HL-60/S4 treated with retinoic acid at 250 ng/mL for 4 days and 3 days (cell line): ENCODE results near the gene RCE1.

Experiments
- in situ Hi-C: fragments of 300-500 bp; cut with MboI; formaldehyde crosslinking; loops from 2 replicates; pipeline ENCODE4 v1.7.0; 2022; ENCODE audit warnings: low sequenced_read_pairs

RCE1 gene

DNA sequence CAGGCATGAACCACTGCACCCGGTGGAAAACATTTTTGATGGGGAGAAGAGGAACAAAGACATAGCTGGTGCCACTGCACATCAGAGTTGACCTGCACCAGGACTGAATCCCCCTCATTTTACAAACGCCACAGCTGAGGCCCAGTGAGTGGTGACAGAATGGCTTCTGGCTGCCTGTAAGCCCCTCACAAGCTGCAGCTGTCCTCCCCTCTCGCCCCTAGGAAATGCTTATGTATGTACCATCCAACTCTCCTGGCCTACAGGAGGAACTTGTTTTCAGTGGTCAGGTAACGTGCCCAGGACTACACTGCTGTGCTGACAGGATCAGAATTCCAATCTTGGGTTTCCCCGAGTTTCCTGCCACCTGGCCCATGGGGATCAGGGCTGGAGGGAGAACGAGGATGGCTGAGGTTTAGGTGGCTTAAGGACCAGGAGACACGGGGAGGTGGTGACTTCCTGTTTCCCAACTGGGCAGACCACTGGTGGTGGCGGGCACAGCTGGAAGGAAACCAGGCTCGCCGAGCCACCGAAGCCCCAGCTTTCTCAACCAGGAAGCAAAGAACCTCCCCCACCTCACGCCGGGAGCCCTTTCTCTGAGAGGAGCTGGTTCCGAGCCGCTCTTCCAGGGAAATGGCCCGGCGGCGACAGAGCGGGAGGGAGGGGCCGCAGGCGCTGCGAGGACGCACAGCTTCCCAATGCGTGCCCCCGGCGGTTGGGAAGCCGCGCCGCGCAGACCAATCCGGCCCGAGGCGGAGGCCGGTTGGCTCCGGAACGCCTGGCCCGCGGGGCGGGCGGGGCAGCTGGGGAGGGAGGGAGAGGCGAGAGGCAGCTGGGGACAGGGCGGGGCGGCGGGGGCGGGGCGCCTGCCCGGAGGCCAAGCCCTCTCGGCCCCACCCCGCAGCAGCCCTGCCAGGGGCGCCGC lies 12.6 kb downstream of the RCE1 start:
- in situ Hi-C loops, result no loop called here

- in situ Hi-C loops, result no loop called here
Measured at GRCh38 chr11:66856496-66857233, 13.4 kb downstream of the RCE1 start, which contains the start of gene LRFN4. LRFN4 (plus strand) TSS chr11:66857064; CDS start chr11:66857745, 681 bp downstream.

DNA sequence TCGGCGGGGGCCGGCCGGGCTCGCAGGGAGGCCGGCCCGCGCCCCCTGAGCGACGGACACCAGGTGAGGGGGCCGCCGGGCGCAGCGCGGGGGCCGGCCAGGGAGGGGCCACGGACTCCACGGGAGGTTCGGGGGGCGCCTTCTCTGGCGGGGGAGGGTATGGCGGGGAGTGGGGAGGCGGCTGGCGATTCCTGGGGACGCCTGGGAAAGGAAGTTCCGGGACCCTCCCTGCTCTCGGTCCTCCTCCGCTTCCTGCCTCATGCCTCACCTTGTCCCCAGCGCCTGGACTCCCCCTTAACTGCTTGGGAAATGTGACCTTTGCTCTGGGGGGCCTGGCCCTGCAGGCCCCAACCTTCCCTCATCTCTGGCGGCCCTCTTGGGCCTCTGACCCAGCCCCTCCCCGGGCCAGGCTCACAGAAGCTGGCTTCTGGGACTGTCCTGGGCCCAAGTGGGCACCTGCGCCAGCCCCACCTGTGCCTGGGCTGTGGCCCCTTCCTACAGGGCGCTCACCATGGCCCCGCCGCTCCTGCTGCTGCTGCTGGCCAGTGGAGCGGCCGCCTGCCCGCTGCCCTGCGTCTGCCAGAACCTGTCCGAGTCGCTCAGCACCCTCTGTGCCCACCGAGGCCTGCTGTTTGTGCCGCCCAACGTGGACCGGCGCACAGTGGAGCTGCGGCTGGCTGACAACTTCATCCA lies 14.1 kb downstream of the RCE1 start:
- in situ Hi-C loops, result no loop called here

DNA sequence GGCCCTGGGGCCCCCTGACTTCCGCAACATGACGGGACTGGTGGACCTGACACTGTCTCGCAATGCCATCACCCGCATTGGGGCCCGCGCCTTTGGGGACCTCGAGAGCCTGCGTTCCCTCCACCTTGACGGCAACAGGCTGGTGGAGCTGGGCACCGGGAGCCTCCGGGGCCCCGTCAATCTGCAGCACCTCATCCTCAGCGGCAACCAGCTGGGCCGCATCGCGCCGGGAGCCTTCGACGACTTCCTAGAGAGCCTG lies 14.6 kb downstream of the RCE1 start:
- in situ Hi-C loops, result no loop called here

GRCh38 chr11:66858186-66858938 lies 15.1 kb downstream of the RCE1 start:
- in situ Hi-C loops, result no loop called here

DNA sequence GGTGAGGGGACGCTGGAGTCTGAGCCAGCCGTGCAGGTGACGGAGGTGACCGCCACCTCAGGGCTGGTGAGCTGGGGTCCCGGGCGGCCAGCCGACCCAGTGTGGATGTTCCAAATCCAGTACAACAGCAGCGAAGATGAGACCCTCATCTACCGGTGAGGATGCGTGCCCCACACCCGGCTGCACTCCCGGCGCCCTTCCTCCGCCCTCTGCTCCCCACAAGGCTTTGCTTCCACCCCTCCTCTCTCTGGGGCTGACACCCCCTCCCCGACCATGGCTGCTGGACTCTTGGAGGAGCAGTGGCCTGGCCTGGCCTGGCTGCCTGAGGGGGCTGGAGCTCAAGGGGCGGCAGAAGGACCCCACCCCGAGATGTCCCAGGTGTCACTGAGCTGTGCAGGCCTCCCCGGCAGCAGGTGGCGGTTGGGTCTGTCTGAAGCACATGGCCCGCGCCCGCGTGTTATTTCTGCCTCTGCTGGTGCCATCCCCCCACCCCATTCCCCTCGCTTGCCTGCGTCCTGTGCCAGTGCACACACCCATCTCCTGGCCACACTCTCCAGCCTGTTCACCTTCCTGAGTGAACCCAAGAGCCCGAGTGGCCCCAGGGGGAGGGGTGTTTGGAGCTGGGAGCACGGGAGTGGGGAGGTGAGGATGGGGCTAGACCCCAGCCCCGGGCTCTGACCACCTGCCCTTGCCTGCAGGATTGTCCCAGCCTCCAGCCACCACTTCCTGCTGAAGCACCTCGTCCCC lies 15.9 kb downstream of the RCE1 start:
- in situ Hi-C loops, result no loop called here

DNA sequence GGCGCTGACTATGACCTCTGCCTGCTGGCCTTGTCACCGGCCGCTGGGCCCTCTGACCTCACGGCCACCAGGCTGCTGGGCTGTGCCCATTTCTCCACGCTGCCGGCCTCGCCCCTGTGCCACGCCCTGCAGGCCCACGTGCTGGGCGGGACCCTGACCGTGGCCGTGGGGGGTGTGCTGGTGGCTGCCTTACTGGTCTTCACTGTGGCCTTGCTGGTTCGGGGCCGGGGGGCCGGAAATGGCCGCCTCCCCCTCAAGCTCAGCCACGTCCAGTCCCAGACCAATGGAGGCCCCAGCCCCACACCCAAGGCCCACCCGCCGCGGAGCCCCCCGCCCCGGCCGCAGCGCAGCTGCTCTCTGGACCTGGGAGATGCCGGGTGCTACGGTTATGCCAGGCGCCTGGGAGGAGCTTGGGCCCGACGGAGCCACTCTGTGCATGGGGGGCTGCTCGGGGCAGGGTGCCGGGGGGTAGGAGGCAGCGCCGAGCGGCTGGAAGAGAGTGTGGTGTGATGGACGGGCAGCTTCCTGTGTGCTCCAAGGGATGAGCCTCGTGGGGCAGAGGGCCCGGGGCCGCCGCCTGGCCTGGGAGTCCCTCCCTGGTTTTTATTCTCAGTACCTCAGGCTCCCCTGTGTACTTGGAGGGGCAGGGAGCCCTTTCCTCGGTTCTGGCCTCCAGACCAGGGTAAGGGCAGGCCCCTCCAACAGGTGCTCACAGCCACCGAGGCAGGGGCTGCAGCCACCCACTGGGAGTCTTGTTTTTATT lies 16.6 kb downstream of the RCE1 start:
- in situ Hi-C loops, result no loop called here

DNA sequence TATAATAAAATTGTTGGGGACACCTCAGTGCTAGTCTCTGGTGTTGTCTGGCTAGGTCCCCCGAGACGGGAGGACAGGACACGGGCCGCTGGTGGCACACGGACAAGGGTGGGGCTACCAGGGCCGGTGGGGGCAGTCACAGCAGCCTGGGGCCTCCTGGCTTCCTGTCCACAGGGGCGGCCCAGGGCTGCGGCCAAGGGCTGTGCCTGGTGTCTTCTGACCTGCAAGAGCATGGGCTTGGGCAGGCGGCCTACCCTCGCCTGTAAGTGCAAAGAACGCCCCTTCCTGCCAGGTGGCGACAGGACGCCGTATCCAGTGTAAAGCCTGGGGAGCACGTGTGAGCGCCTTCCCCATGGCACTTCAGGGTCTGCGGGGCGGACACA lies 17.2 kb downstream of the RCE1 start:
- in situ Hi-C loops, result no loop called here

DNA sequence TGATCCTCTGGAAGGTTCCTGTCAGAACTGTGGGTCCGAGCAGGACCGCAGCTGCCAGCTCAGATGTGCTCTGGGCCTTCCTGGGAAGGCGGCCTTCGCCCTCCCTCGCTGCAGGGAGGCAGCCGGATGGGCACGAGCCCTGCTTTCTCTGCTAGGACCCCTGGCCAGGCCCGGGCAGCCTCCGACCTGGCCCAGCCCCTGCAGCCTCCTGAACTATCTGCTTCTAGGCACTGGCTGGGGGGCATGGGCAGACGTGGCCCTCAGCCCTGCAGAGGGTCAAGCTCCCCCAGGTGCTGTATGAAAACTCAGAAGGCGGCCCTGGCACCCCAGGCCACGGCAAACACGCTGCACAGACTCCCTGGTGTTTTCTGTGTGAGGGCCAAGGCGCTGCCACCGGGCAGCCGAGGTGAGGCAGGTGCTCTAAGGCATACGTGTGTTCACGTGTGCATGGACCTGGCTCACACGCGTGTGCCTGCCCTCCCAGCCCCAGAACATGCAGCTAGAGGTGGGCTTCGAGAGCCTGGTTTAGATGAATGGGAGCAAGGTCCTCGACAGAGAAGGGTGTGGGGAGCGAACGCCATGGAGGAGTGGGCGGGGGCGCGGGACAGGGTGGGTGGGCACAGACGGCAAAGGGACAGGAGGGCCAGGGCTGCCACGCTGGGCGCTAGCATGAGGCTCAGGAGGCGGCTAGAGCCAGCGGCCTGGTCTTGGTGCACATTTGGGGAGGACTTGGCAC lies 18.0 kb downstream of the RCE1 start:
- in situ Hi-C loops, result no loop called here

- in situ Hi-C loops, result no loop called here
Measured at GRCh38 chr11:66861774-66862558, 18.7 kb downstream of the RCE1 start.

DNA sequence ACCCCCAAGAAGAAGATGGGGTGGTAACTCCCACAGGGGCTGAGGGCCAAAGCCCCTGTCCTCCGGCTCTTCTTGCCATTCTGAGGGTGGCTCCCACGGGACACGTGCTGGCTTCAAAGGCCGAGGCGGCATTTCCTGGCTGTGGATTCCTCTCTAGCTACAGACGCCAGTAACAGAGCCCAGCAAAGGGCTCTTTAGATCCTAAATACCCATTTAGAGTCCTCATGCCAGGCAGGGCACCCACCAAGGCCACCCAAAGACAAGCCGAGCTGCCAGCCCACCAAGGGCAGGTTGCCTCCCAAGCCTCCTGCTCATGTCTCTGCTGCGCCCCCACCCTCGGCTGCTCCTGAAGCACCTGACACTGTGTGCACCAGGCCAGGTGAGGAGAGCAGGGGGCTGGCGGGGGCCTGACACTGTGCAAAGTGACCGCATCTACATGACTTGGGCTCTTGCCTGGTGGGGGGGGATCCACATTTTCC lies 19.4 kb downstream of the RCE1 start:
- in situ Hi-C loops, result no loop called here

DNA sequence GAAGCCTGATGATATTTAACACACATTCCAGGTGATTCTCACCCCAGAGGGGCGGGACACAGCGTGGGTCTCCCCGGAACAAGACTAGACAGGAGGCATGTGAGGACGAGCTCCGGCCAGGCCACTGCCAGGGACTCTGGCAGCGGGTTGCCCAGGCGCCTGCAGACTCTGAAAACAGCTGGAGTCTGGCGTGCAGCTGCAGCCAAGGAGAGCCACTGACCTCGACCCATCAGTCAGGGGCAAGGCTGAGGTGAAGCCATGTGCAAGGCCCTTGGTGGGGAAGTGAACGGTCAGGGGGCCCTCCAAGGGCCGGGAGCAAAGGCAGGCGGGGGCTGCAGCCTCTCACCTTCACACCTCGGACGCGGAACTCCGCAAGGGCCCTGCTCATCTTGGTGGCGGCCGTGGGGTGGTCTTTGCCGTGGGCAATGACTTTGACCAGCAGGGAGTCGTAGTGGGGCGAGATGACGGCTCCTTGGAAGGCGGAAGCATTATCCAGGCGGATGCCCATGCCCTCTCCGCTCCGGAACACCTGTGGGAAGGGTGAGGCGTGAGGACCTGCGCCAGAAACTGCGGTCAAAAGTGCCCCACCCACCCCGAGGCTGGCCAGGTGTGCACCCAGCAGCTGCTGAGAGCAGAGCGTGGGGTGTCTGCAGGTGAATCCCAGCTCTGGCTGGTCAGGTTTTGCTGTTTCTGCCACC lies 20.3 kb downstream of the RCE1 start:
- in situ Hi-C loops, result no loop called here

DNA sequence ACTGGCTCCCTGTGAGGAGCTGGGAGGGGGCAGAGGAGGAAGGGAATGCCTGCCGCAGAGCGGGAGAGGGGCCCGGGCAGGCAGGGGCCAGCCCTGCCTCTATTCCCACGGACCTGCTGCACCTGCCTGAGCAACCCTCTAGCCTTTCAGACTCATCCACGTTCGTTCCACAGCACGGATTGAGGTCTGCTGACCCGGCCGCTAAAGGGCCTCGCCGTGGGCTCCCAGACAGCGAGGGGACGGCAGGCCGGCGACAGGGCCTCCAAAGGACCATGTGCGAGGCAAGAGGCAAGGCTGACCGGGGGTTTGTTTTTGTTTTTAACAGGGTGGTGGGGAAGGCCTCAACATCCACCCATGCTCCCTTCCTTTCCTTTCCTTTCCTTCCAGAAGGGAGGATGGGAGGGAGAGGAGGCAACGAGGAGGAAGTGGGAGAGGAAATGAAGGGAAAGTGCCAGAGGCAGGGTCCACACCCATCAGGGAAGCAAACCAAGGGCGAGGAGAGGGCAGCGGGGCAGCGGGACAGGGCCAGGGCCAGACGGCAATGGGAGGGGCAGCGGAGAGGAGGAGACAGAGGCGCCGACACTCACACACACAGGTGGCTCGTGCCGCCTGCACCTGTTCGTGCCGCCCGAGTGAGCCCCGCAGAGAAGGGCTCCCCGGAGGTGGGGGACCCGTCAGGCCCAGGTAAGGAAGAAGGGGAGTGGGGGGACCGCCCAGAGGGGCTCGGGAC lies 21.1 kb downstream of the RCE1 start:
- in situ Hi-C loops, result no loop called here

DNA sequence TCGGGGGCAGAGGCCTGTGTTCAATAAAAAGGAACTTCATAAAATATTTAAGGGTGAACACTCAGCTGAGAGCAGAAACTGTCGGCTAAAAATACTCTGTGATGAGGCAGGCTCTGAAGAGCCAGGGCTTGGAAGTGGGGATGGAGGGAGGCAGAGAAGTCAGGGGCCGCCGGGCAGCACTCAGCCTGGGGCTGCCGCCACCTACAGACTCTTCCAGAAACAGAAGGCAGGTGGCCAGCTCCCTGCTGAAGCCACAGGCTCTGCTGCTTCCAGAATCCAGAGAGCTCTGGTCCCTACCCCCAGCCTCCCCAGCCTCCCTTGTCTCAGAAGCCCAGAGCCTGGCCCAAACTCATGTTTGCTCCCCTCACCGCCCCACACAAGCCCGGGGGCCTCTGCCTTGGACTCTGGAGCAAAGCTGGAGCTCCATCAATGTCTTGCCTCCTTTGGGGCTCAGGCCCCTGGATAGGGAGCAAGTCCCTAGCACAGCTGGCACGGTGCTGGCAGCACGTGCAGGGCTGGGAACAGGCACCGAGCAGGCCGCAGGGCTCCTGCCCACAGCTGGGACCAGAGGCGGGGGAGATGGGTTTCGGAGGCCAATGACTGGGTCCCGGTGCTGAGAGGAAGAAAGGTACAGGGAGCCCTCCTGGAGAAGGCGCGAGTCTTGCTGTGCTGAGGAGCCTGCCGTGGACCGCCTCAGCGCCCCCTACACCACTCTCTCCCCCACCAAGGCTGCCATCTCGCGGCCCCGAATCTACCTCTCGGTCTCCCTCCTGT lies 21.9 kb downstream of the RCE1 start:
- in situ Hi-C loops, result no loop called here

DNA sequence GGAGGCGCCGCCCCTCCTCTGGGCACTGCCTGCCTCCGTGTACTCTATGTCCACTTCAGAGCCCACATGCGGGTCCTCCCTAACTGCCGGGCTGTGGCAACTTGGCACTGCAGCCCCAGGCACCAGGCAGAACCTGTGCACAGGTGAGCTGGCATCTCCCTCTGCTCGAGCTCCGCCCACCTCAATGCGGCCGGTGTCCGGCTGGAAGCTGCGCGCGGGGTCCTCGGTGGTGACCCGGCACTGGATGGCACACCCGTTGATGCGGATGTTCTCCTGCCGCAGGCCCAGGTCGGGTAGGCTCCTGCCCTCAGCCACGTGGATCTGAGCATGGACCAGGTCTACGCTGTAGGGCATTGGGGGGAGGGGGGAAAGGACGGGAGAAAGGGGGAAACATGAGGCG lies 22.8 kb downstream of the RCE1 start:
- in situ Hi-C loops, result no loop called here

GRCh38 chr11:66866511-66866986 lies 23.3 kb downstream of the RCE1 start:
- in situ Hi-C loops, result no loop called here
